Karpas-422 (cell line): ENCODE data around the gene YJU2. TPM values are rescaled to one million over a fixed set of nuclear protein-coding genes. Genes with fewer than 3 reads are reported as not detected.
"Not testable (repeated sequence)": the region's sequence is repeated elsewhere in the genome, so short reads cannot be mapped to it uniquely, and the experiment has no call there.

Experiments used
- DNase-seq: peaks from one replicate; pipeline ENCODE4 v3.0.0-alpha.2; 2015
- H2AFZ ChIP-seq: fragments of 200-600 bp; sonication (generic); 2 replicates; pipeline ENCODE4 v1.6.1; 2014; ENCODE audit warnings: antibody characterized with exemption, low read length, mixed read lengths
- H3K27ac ChIP-seq: fragments of 200-600 bp; sonication (generic); 2 replicates; pipeline ENCODE4 v1.5.1; 2014; ENCODE audit warnings: mild to moderate bottlenecking, low read length, moderate library complexity
- H3K27me3 ChIP-seq: fragments of 200-600 bp; sonication (generic); 2 replicates; pipeline ENCODE4 v1.6.1; 2014; ENCODE audit warnings: low read length, mixed read lengths
- H3K36me3 ChIP-seq: fragments of 200-600 bp; sonication (generic); 2 replicates; pipeline ENCODE4 v1.6.1; 2014; ENCODE audit warnings: low read length, mixed read lengths; ENCODE audit not compliant: insufficient read depth
- H3K4me1 ChIP-seq: fragments of 200-600 bp; sonication (generic); 2 replicates; pipeline ENCODE4 v1.6.1; 2014; ENCODE audit warnings: mild to moderate bottlenecking, low read length, mixed read lengths
- H3K4me2 ChIP-seq: fragments of 200-600 bp; sonication (generic); 2 replicates; pipeline ENCODE4 v1.6.1; 2014; ENCODE audit warnings: low read length, low read depth, mild to moderate bottlenecking; ENCODE audit not compliant: poor library complexity, severe bottlenecking
- H3K4me3 ChIP-seq: fragments of 200-600 bp; sonication (generic); 2 replicates; pipeline ENCODE4 v1.5.1; 2014; ENCODE audit warnings: mild to moderate bottlenecking, antibody characterized with exemption, low read length, mixed read lengths
- H3K79me2 ChIP-seq: fragments of 200-600 bp; sonication (generic); 2 replicates; pipeline ENCODE4 v1.6.1; 2014; ENCODE audit warnings: mild to moderate bottlenecking, low read length, mixed read lengths
- H3K9ac ChIP-seq: fragments of 200-600 bp; sonication (generic); 2 replicates; pipeline ENCODE4 v1.6.0; 2014; ENCODE audit warnings: low read length
- H3K9me2 ChIP-seq: fragments of 200-600 bp; sonication (generic), shearing (Covaris generic); replicated peaks from 2 replicates; pipeline ENCODE4 v1.6.0; 2014; ENCODE audit warnings: mild to moderate bottlenecking, low read length, moderate library complexity; ENCODE audit not compliant: insufficient read depth
- H3K9me3 ChIP-seq: fragments of 300-700, 200-600 bp; sonication (generic); 2 replicates; pipeline ENCODE4 v1.6.1; 2014; ENCODE audit warnings: low read length, mixed read lengths
- H4K20me1 ChIP-seq: fragments of 200-600 bp; sonication (generic); 2 replicates; pipeline ENCODE4 v1.6.1; 2014; ENCODE audit warnings: mild to moderate bottlenecking, antibody characterized with exemption, low read length, low read depth; ENCODE audit not compliant: insufficient read depth
- total RNA-seq: library from RNA; depleted of rRNA; stranded (reverse); fragments of >200 nt; shearing (Covaris generic); gene quantifications from 2 replicates; pipeline ENCODE4 v1.2.3, GENCODE V29; 2014; ENCODE audit warnings: low replicate concordance

The YJU2 gene
- total RNA-seq, 1 experiment from 2014 or later: 5.6 TPM

GRCh38 chr19:4220188-4220587, 26.7 kb upstream of the YJU2 start:
- Histone ChIP-seq H3K9me2 (no peaks in the 10 kb centered on the region), H3K9ac (no peak overlapping the region), H3K4me2 (no peak overlapping the region), H3K4me1 (no peaks in the 10 kb centered on the region), H3K36me3 (no peaks in the 10 kb centered on the region), H3K4me3 (no peak overlapping the region), H3K27me3 (no peaks in the 10 kb centered on the region), H3K27ac (no peak overlapping the region), H4K20me1 (no peaks in the 10 kb centered on the region), H3K9me3 (no peaks in the 10 kb centered on the region; the same call in 1 of the 2 replicates), H2AFZ (no peak overlapping the region), H3K79me2 (no peaks in the 10 kb centered on the region)
- DNase-seq: no peak

- DNase-seq: no peak
- H3K4me3 ChIP-seq: no peak overlapping the region
- no peak overlapping the region for H2AFZ ChIP-seq
- no peaks in the 10 kb centered on the region for H3K79me2 ChIP-seq
- no peaks in the 10 kb centered on the region for H3K36me3 ChIP-seq
- no peaks in the 10 kb centered on the region for H3K27me3 ChIP-seq
- peaks cover 7% of the 10 kb centered on the region for H3K4me1 ChIP-seq
- no peaks in the 10 kb centered on the region for H3K9me3 ChIP-seq
- H3K4me2 ChIP-seq: no peak overlapping the region
- H4K20me1 ChIP-seq: no peaks in the 10 kb centered on the region
- H3K9ac ChIP-seq: no peak overlapping the region
- no peak overlapping the region for H3K27ac ChIP-seq
- H3K9me2 ChIP-seq: no peaks in the 10 kb centered on the region
Observed at GRCh38 chr19:4224470-4224869, 22.4 kb upstream of the YJU2 start.

GRCh38 chr19:4225885-4226284, 21.0 kb upstream of the YJU2 start:
- Histone ChIP-seq H3K27me3 (no peaks in the 10 kb centered on the region), H3K4me3 (no peak overlapping the region), H3K4me1 (peaks cover 7% of the 10 kb centered on the region), H3K27ac (no peak overlapping the region), H2AFZ (no peak overlapping the region), H3K4me2 (no peak overlapping the region), H3K9ac (no peak overlapping the region), H4K20me1 (no peaks in the 10 kb centered on the region), H3K79me2 (no peaks in the 10 kb centered on the region), H3K9me3 (no peaks in the 10 kb centered on the region), H3K36me3 (no peaks in the 10 kb centered on the region), H3K9me2 (no peaks in the 10 kb centered on the region)
- DNase-seq: no peak

GRCh38 chr19:4227771-4228170, 19.1 kb upstream of the YJU2 start:
- Histone ChIP-seq H4K20me1 (no peaks in the 10 kb centered on the region), H3K79me2 (no peaks in the 10 kb centered on the region), H3K4me1 (peaks cover 7% of the 10 kb centered on the region), H3K4me2 (no peak overlapping the region), H2AFZ (no peak overlapping the region), H3K36me3 (no peaks in the 10 kb centered on the region), H3K9me3 (no peaks in the 10 kb centered on the region), H3K27me3 (no peaks in the 10 kb centered on the region), H3K9me2 (no peaks in the 10 kb centered on the region), H3K4me3 (no peak overlapping the region), H3K9ac (no peak overlapping the region), H3K27ac (no peak overlapping the region)
- DNase-seq: no peak

GRCh38 chr19:4228765-4229178, 18.1 kb upstream of the YJU2 start:
- Histone ChIP-seq H2AFZ (no peak overlapping the region), H3K27ac (no peak overlapping the region), H3K9me2 (no peaks in the 10 kb centered on the region), H3K4me1 (peaks cover 7% of the 10 kb centered on the region), H3K9me3 (no peaks in the 10 kb centered on the region), H3K79me2 (no peaks in the 10 kb centered on the region), H3K36me3 (no peaks in the 10 kb centered on the region), H3K4me2 (no peak overlapping the region), H3K4me3 (no peak overlapping the region), H3K27me3 (no peaks in the 10 kb centered on the region), H4K20me1 (no peaks in the 10 kb centered on the region), H3K9ac (no peak overlapping the region)
- DNase-seq: no peak

GRCh38 chr19:4229179-4229931, 17.5 kb upstream of the YJU2 start, which contains the start of gene EBI3:
EBI3 (plus strand) TSS chr19:4229523; CDS start chr19:4229551, 28 bp downstream.
- Histone ChIP-seq H3K9me3 (no peaks in the 10 kb centered on the region), H3K4me2 (no peak within 1 kb of the TSS), H3K79me2 (no peaks in the 10 kb centered on the region), H3K36me3 (no peaks in the 10 kb centered on the region), H3K27ac (no peak within 1 kb of the TSS), H3K4me1 (peaks cover 7% of the 10 kb centered on the region), H3K27me3 (no peaks in the 10 kb centered on the region), H4K20me1 (no peaks in the 10 kb centered on the region), H2AFZ (no peak within 1 kb of the TSS), H3K4me3 (no peak within 1 kb of the TSS), H3K9ac (no peak within 1 kb of the TSS), H3K9me2 (no peaks in the 10 kb centered on the region)
- DNase-seq: peak; percentile 60

GRCh38 chr19:4230237-4230636, 16.6 kb upstream of the YJU2 start:
- H3K4me2 ChIP-seq, H2AFZ ChIP-seq, H3K27ac ChIP-seq, H3K9me2 ChIP-seq, H3K4me1 ChIP-seq, H3K79me2 ChIP-seq, H3K27me3 ChIP-seq, H3K9ac ChIP-seq, H3K9me3 ChIP-seq, H3K4me3 ChIP-seq, H3K36me3 ChIP-seq, DNase-seq, H4K20me1 ChIP-seq: not testable (repeated sequence)

- H3K4me1 ChIP-seq, H3K4me3 ChIP-seq, H3K27ac ChIP-seq, H3K79me2 ChIP-seq, H3K36me3 ChIP-seq, H3K9me2 ChIP-seq, H3K27me3 ChIP-seq, H2AFZ ChIP-seq, H3K9ac ChIP-seq, DNase-seq, H3K4me2 ChIP-seq, H3K9me3 ChIP-seq, H4K20me1 ChIP-seq: not testable (repeated sequence)
Observed at GRCh38 chr19:4231521-4231920, 15.4 kb upstream of the YJU2 start.
